Measurements from ENCODE around the gene AKIRIN2. TPM values are rescaled to one million over a fixed set of nuclear protein-coding genes. Genes with fewer than 3 reads are reported as not detected.

AKIRIN2 gene
- total RNA-seq = 10 to 100 TPM; 70.4 to 73.5 TPM
- 78.6 TPM for polyA plus RNA-seq (2013, experiment 1 of 2)
- 71.6 TPM for polyA plus RNA-seq (2013, experiment 2 of 2)
- long read RNA-seq, experiment 1, transcript AKIRIN2-201 (5 exons, 1,662 nt) = major isoform, 33 of 42 reads
- long read RNA-seq, experiment 1, partial matches to known transcripts = 5 of 42 reads
- long read RNA-seq, experiment 1, other reads (novel, unspliced or antisense) = 4 of 42 reads
- long read RNA-seq, experiment 2, transcript AKIRIN2-201 (5 exons, 1,662 nt) = major isoform, 111 of 115 reads
- long read RNA-seq, experiment 2, partial matches to known transcripts = 0 of 115 reads
- long read RNA-seq, experiment 2, other reads (novel, unspliced or antisense) = 4 of 115 reads
- long read RNA-seq, experiment 3, transcript AKIRIN2-201 (5 exons, 1,662 nt) = major isoform, 244 of 253 reads
- long read RNA-seq, experiment 3, partial matches to known transcripts = 3 of 253 reads
- long read RNA-seq, experiment 3, other reads (novel, unspliced or antisense) = 6 of 253 reads
- long read RNA-seq, experiment 4 = 0 reads

GRCh38 chr6:87701676-87702588 lies at the start of gene AKIRIN2:
TSS of gene AKIRIN2 (minus strand) at chr6:87702233. CDS start at chr6:87701684, 549 bp downstream.
- Mint-ChIP-seq H3K9me3 (no peaks in the 10 kb centered on the region), H3K27me3 (ENCODE audit: insufficient read depth) (no peaks in the 10 kb centered on the region), H3K4me1 (peaks cover 17% of the 10 kb centered on the region), H3K36me3 (ENCODE audit: low read depth) (peaks cover 7% of the 10 kb centered on the region), H3K4me3 (peak within 1 kb of the TSS; percentile 93), H3K27ac (peak within 1 kb of the TSS; percentile 98)
- no peaks in the 10 kb centered on the region for H3K9me3 ChIP-seq (ENCODE audit: control insufficient read depth, low read length)
- H3K4me3 ChIP-seq (ENCODE audit: low read length) = peak within 1 kb of the TSS; percentile 91
- H3K36me3 ChIP-seq (ENCODE audit: control insufficient read depth, insufficient read depth, low read length) = peaks cover 16% of the 10 kb centered on the region
- TF ChIP-seq CTCF (conservative IDR thresholded peaks at IDR 0.05) = no peak
- peak; percentile 99 for DNase-seq
- H3K27me3 ChIP-seq (ENCODE audit: control insufficient read depth, insufficient read depth, low read length, poor library complexity, severe bottlenecking) = no peaks in the 10 kb centered on the region
- H3K27ac ChIP-seq (ENCODE audit: low read depth, low read length) = peak within 1 kb of the TSS; percentile 90
- WGBS, 2 experiments (ENCODE audit: insufficient coverage in 1 of 2, insufficient read length in 1 of 2) = 0% methylated on average over 46 to 88 of the region's 88 CpGs
- peak within 1 kb of the TSS; percentile 95 for H3K9ac ChIP-seq (ENCODE audit: extremely low read depth, low read length, poor library complexity, severe bottlenecking)
- H3K4me1 ChIP-seq (ENCODE audit: control insufficient read depth, insufficient read depth, low read length) = no peaks in the 10 kb centered on the region

- 63 to 93% methylated on average over 1 of the region's 1 CpG for WGBS, 2 experiments (ENCODE audit: insufficient coverage in 1 of 2, insufficient read length in 1 of 2)
- Histone ChIP-seq H3K4me1 (ENCODE audit: control insufficient read depth, insufficient read depth, low read length) (peaks cover 2% of the 10 kb centered on the region), H3K9ac (ENCODE audit: extremely low read depth, low read length, poor library complexity, severe bottlenecking) (no peak overlapping the region), H3K36me3 (ENCODE audit: control insufficient read depth, insufficient read depth, low read length) (no peaks in the 10 kb centered on the region), H3K27me3 (ENCODE audit: control insufficient read depth, insufficient read depth, low read length, poor library complexity, severe bottlenecking) (no peaks in the 10 kb centered on the region), H3K4me3 (ENCODE audit: low read length) (no peak overlapping the region), H3K9me3 (ENCODE audit: control insufficient read depth, low read length) (peaks cover 4% of the 10 kb centered on the region), H3K27ac (ENCODE audit: low read depth, low read length) (no peak overlapping the region)
- no peaks in the 10 kb centered on the region for H3K27me3 Mint-ChIP-seq (ENCODE audit: insufficient read depth)
- H3K27ac Mint-ChIP-seq = no peak overlapping the region
- no peak for TF ChIP-seq CTCF (conservative IDR thresholded peaks at IDR 0.05)
- H3K36me3 Mint-ChIP-seq (ENCODE audit: low read depth) = no peaks in the 10 kb centered on the region
- H3K4me3 Mint-ChIP-seq = no peak overlapping the region
- peaks cover 6% of the 10 kb centered on the region for H3K9me3 Mint-ChIP-seq
- no peak for DNase-seq
- no peaks in the 10 kb centered on the region for H3K4me1 Mint-ChIP-seq
These were observed 45.6 kb upstream of the AKIRIN2 start for GRCh38 chr6:87747646-87748045.

GRCh38 chr6:87745966-87746721 lies 44.1 kb upstream of the AKIRIN2 start:
- no peaks in the 10 kb centered on the region for H3K9me3 Mint-ChIP-seq
- H3K27ac ChIP-seq (ENCODE audit: low read depth, low read length) = no peak overlapping the region
- no peaks in the 10 kb centered on the region for H3K36me3 Mint-ChIP-seq (ENCODE audit: low read depth)
- no peak overlapping the region for H3K27ac Mint-ChIP-seq
- no peaks in the 10 kb centered on the region for H3K27me3 ChIP-seq (ENCODE audit: control insufficient read depth, insufficient read depth, low read length, poor library complexity, severe bottlenecking)
- TF ChIP-seq CTCF (conservative IDR thresholded peaks at IDR 0.05) = no peak
- no peaks in the 10 kb centered on the region for H3K9me3 ChIP-seq (ENCODE audit: control insufficient read depth, low read length)
- no peaks in the 10 kb centered on the region for H3K27me3 Mint-ChIP-seq (ENCODE audit: insufficient read depth)
- H3K4me3 Mint-ChIP-seq = no peak overlapping the region
- no peak overlapping the region for H3K9ac ChIP-seq (ENCODE audit: extremely low read depth, low read length, poor library complexity, severe bottlenecking)
- WGBS, 2 experiments (ENCODE audit: insufficient coverage in 1 of 2, insufficient read length in 1 of 2) = 96 to 100% methylated on average over 1 to 2 of the region's 2 CpGs
- no peak for DNase-seq
- peaks cover 3% of the 10 kb centered on the region for H3K4me1 Mint-ChIP-seq
- H3K36me3 ChIP-seq (ENCODE audit: control insufficient read depth, insufficient read depth, low read length) = no peaks in the 10 kb centered on the region
- H3K4me1 ChIP-seq (ENCODE audit: control insufficient read depth, insufficient read depth, low read length) = peaks cover 7% of the 10 kb centered on the region
- no peak overlapping the region for H3K4me3 ChIP-seq (ENCODE audit: low read length)

Measured in endodermal cell (in vitro differentiated cells).